ENCODE data around the gene USP9X.

The USP9X gene

GRCh38 chrX:41087201-41087600 lies 2.0 kb downstream of the USP9X start:
- TF ChIP-seq NFIC (IDR thresholded peaks at IDR 0.05) (no peak), FOXM1 (IDR thresholded peaks at IDR 0.05; ENCODE audit: borderline replicate concordance, low read depth) (no peak), TAF1 (IDR thresholded peaks at IDR 0.05; ENCODE audit: low read depth) (no peak), MAX (IDR thresholded peaks at IDR 0.05) (no peak), ZBTB7A (IDR thresholded peaks at IDR 0.05; ENCODE audit: low read depth) (no peak), USF1 (IDR thresholded peaks at IDR 0.05) (no peak), EP300 (IDR thresholded peaks at IDR 0.05; ENCODE audit: borderline replicate concordance) (no peak), CEBPB (IDR thresholded peaks at IDR 0.05) (no peak), RAD21 (IDR thresholded peaks at IDR 0.05; ENCODE audit: low read depth) (no peak), EGR1 (IDR thresholded peaks at IDR 0.05) (no peak), YY1 (IDR thresholded peaks at IDR 0.05; ENCODE audit: low read depth) (no peak), TEAD4 (IDR thresholded peaks at IDR 0.05) (no peak), CREB1 (IDR thresholded peaks at IDR 0.05; ENCODE audit: low read depth) (no peak), TCF12 (IDR thresholded peaks at IDR 0.05; ENCODE audit: low read depth) (no peak)
- TF ChIP-seq, protein P1, sequence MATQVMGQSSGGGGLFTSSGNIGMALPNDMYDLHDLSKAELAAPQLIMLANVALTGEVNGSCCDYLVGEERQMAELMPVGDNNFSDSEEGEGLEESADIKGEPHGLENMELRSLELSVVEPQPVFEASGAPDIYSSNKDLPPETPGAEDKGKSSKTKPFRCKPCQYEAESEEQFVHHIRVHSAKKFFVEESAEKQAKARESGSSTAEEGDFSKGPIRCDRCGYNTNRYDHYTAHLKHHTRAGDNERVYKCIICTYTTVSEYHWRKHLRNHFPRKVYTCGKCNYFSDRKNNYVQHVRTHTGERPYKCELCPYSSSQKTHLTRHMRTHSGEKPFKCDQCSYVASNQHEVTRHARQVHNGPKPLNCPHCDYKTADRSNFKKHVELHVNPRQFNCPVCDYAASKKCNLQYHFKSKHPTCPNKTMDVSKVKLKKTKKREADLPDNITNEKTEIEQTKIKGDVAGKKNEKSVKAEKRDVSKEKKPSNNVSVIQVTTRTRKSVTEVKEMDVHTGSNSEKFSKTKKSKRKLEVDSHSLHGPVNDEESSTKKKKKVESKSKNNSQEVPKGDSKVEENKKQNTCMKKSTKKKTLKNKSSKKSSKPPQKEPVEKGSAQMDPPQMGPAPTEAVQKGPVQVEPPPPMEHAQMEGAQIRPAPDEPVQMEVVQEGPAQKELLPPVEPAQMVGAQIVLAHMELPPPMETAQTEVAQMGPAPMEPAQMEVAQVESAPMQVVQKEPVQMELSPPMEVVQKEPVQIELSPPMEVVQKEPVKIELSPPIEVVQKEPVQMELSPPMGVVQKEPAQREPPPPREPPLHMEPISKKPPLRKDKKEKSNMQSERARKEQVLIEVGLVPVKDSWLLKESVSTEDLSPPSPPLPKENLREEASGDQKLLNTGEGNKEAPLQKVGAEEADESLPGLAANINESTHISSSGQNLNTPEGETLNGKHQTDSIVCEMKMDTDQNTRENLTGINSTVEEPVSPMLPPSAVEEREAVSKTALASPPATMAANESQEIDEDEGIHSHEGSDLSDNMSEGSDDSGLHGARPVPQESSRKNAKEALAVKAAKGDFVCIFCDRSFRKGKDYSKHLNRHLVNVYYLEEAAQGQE (IDR thresholded peaks at IDR 0.05; ENCODE audit: low read depth) = no peak

GRCh38 chrX:41090568-41091238 lies 5.5 kb downstream of the USP9X start:
- TF ChIP-seq TCF12 (IDR thresholded peaks at IDR 0.05; ENCODE audit: low read depth) = no peak
- TF ChIP-seq YY1 (IDR thresholded peaks at IDR 0.05; ENCODE audit: low read depth) = no peak
- TF ChIP-seq, protein P1 (IDR thresholded peaks at IDR 0.05; ENCODE audit: low read depth) = no peak
- no peak for TF ChIP-seq RAD21 (IDR thresholded peaks at IDR 0.05; ENCODE audit: low read depth)
- no peak for TF ChIP-seq ZBTB7A (IDR thresholded peaks at IDR 0.05; ENCODE audit: low read depth)
- no peak for TF ChIP-seq TEAD4 (IDR thresholded peaks at IDR 0.05)
- TF ChIP-seq TAF1 (IDR thresholded peaks at IDR 0.05; ENCODE audit: low read depth) = no peak
- TF ChIP-seq EP300 (IDR thresholded peaks at IDR 0.05; ENCODE audit: borderline replicate concordance) = no peak
- TF ChIP-seq NFIC (IDR thresholded peaks at IDR 0.05) = no peak
- no peak for TF ChIP-seq MAX (IDR thresholded peaks at IDR 0.05)
- TF ChIP-seq CEBPB (IDR thresholded peaks at IDR 0.05) = no peak
- TF ChIP-seq CREB1 (IDR thresholded peaks at IDR 0.05; ENCODE audit: low read depth) = no peak
- no peak for TF ChIP-seq FOXM1 (IDR thresholded peaks at IDR 0.05; ENCODE audit: borderline replicate concordance, low read depth)
- no peak for TF ChIP-seq EGR1 (IDR thresholded peaks at IDR 0.05)
- no peak for TF ChIP-seq USF1 (IDR thresholded peaks at IDR 0.05)

- TF ChIP-seq MAX (IDR thresholded peaks at IDR 0.05) = no peak
- TF ChIP-seq CREB1 (IDR thresholded peaks at IDR 0.05; ENCODE audit: low read depth) = no peak
- TF ChIP-seq EP300 (IDR thresholded peaks at IDR 0.05; ENCODE audit: borderline replicate concordance) = no peak
- no peak for TF ChIP-seq TAF1 (IDR thresholded peaks at IDR 0.05; ENCODE audit: low read depth)
- TF ChIP-seq NFIC (IDR thresholded peaks at IDR 0.05) = no peak
- TF ChIP-seq YY1 (IDR thresholded peaks at IDR 0.05; ENCODE audit: low read depth) = no peak
- TF ChIP-seq, protein P1 (IDR thresholded peaks at IDR 0.05; ENCODE audit: low read depth) = no peak
- no peak for TF ChIP-seq USF1 (IDR thresholded peaks at IDR 0.05)
- no peak for TF ChIP-seq FOXM1 (IDR thresholded peaks at IDR 0.05; ENCODE audit: borderline replicate concordance, low read depth)
- TF ChIP-seq TEAD4 (IDR thresholded peaks at IDR 0.05) = no peak
- TF ChIP-seq EGR1 (IDR thresholded peaks at IDR 0.05) = no peak
- TF ChIP-seq RAD21 (IDR thresholded peaks at IDR 0.05; ENCODE audit: low read depth) = no peak
- TF ChIP-seq CEBPB (IDR thresholded peaks at IDR 0.05) = no peak
These were observed 7.5 kb downstream of the USP9X start for GRCh38 chrX:41092776-41093175.

Measured in Ishikawa (cell line).